Measurements from ENCODE around the gene RNF114. TPM values are rescaled to one million over a fixed set of nuclear protein-coding genes. Genes with fewer than 3 reads are reported as not detected.
"Not testable (repeated sequence)": the region's sequence is repeated elsewhere in the genome, so short reads cannot be mapped to it uniquely, and the experiment has no call there.

RNF114 gene
- total RNA-seq, 2 donors from 2014 or later: 82.4 to 128 TPM

- H3K9me3 ChIP-seq: no peaks in the 10 kb centered on the region
- TF ChIP-seq, protein P1, sequence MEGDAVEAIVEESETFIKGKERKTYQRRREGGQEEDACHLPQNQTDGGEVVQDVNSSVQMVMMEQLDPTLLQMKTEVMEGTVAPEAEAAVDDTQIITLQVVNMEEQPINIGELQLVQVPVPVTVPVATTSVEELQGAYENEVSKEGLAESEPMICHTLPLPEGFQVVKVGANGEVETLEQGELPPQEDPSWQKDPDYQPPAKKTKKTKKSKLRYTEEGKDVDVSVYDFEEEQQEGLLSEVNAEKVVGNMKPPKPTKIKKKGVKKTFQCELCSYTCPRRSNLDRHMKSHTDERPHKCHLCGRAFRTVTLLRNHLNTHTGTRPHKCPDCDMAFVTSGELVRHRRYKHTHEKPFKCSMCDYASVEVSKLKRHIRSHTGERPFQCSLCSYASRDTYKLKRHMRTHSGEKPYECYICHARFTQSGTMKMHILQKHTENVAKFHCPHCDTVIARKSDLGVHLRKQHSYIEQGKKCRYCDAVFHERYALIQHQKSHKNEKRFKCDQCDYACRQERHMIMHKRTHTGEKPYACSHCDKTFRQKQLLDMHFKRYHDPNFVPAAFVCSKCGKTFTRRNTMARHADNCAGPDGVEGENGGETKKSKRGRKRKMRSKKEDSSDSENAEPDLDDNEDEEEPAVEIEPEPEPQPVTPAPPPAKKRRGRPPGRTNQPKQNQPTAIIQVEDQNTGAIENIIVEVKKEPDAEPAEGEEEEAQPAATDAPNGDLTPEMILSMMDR (IDR thresholded peaks at IDR 0.05): no peak
- no peaks in the 10 kb centered on the region for H3K27me3 ChIP-seq (replicated peaks; ENCODE audit: insufficient read depth)
- peaks cover 0 to 2% of the 10 kb centered on the region in 2 donors for H3K4me1 ChIP-seq (ENCODE audit: control insufficient read depth in 1 of 2, low read depth in 2 of 2)
- H3K4me3 ChIP-seq: no peak overlapping the region
- no peak overlapping the region for H3K27ac ChIP-seq
- no peak for DNase-seq (ENCODE audit: low spot score)
- ATAC-seq (ENCODE audit: insufficient number of reproducible peaks, low FRiP score, low read depth): no peak
- H3K36me3 ChIP-seq: peaks cover 45% of the 10 kb centered on the region
These were observed 9.7 kb downstream of the RNF114 start for GRCh38 chr20:49945701-49946477.

DNA sequence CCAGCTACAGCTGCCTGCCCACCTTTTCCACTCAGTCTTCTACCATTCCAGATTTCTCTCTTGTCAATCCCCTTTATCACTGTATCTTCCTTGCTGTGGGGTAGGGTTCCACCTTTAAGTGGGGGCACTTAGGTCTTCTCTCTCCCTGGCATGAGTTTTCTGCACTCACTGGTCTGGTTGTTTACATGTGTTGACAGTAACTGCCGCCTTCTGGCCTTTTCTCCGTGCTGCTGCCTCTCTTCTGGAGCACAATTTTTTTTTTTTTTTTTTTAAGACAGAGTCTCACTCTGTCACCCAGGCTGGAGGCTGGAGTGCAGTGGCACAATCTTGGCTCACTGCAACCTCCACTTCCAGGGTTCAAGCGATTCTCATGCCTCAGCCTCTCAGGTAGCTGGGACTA lies 12.0 kb downstream of the RNF114 start:
- Histone ChIP-seq H3K36me3 (peaks cover 54% of the 10 kb centered on the region), H3K4me1 (ENCODE audit: control insufficient read depth in 1 of 2, low read depth in 2 of 2) (no peaks in the 10 kb centered on the region), H3K4me3 (no peak overlapping the region), H3K9me3 (no peaks in the 10 kb centered on the region), H3K27ac (no peak overlapping the region), H3K27me3 (replicated peaks; ENCODE audit: insufficient read depth) (no peaks in the 10 kb centered on the region)
- TF ChIP-seq, protein P1 (IDR thresholded peaks at IDR 0.05): no peak
- no peak for DNase-seq (ENCODE audit: low spot score)
- ATAC-seq (ENCODE audit: insufficient number of reproducible peaks, low FRiP score, low read depth): no peak

- DNase-seq (ENCODE audit: low spot score) (no peak), ATAC-seq (ENCODE audit: insufficient number of reproducible peaks, low FRiP score, low read depth) (no peak)
- Histone ChIP-seq H3K9me3 (no peaks in the 10 kb centered on the region), H3K27ac (no peak overlapping the region), H3K4me3 (no peak overlapping the region), H3K4me1 (ENCODE audit: control insufficient read depth in 1 of 2, low read depth in 2 of 2) (no peaks in the 10 kb centered on the region), H3K27me3 (replicated peaks; ENCODE audit: insufficient read depth) (no peaks in the 10 kb centered on the region), H3K36me3 (peaks cover 62% of the 10 kb centered on the region)
- TF ChIP-seq, protein P1 (IDR thresholded peaks at IDR 0.05): no peak
These were observed 12.8 kb downstream of the RNF114 start for GRCh38 chr20:49948809-49949507.

DNA sequence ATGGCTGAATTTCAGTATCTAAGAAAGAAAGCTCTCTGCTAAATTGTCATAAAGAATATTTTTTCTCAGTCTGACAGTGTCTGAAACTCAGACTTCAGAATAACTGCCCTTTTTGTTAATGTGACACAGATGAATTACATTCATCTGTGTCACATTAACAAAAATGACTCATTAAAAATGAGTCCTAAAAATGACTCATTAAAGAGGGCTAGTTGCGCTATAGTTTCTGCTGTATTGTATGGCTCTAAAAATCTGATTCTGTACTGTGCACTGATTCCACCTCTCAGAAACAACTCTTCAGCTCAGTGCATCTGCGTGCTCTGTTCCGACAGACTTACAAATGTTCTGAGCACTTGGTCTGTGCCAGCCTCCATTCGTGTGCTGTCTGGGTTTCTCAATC lies 15.0 kb downstream of the RNF114 start:
- ATAC-seq (ENCODE audit: insufficient number of reproducible peaks, low FRiP score, low read depth) (no peak), DNase-seq (ENCODE audit: low spot score) (no peak)
- Histone ChIP-seq H3K4me1 (ENCODE audit: control insufficient read depth in 1 of 2, low read depth in 2 of 2) (no peaks in the 10 kb centered on the region), H3K4me3 (no peak overlapping the region), H3K27ac (no peak overlapping the region), H3K27me3 (replicated peaks; ENCODE audit: insufficient read depth) (no peaks in the 10 kb centered on the region), H3K36me3 (peaks cover 67% of the 10 kb centered on the region), H3K9me3 (no peaks in the 10 kb centered on the region)
- TF ChIP-seq, protein P1 (IDR thresholded peaks at IDR 0.05): no peak

DNA sequence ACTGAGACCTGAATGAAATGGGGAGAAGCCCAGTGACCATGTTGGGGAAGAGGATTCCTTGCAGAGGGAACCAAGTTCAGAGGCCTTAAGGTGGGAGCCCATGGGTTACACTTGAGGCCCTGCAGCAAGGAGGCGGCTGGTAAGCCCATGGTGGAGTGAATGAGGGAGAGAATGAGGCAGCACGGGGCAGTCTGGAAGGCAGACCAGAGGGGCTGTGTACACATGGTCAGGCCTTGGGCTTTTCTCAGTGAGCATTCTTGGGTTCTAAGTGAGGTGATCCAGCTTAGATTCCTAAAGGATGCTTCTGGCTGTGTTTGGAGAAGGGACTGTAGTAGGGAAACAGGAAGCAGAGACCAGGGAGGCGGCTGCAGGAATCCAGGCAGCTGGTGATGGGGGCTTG lies 19.0 kb downstream of the RNF114 start:
- H3K4me3 ChIP-seq: no peak overlapping the region
- H3K4me1 ChIP-seq (ENCODE audit: control insufficient read depth in 1 of 2, low read depth in 2 of 2): no peaks in the 10 kb centered on the region
- H3K27ac ChIP-seq: no peak overlapping the region
- H3K36me3 ChIP-seq: peaks cover 60% of the 10 kb centered on the region
- ATAC-seq (ENCODE audit: insufficient number of reproducible peaks, low FRiP score, low read depth) (no peak), DNase-seq (ENCODE audit: low spot score) (no peak)
- H3K27me3 ChIP-seq (replicated peaks; ENCODE audit: insufficient read depth): no peaks in the 10 kb centered on the region
- no peaks in the 10 kb centered on the region for H3K9me3 ChIP-seq
- TF ChIP-seq, protein P1 (IDR thresholded peaks at IDR 0.05): no peak

DNA sequence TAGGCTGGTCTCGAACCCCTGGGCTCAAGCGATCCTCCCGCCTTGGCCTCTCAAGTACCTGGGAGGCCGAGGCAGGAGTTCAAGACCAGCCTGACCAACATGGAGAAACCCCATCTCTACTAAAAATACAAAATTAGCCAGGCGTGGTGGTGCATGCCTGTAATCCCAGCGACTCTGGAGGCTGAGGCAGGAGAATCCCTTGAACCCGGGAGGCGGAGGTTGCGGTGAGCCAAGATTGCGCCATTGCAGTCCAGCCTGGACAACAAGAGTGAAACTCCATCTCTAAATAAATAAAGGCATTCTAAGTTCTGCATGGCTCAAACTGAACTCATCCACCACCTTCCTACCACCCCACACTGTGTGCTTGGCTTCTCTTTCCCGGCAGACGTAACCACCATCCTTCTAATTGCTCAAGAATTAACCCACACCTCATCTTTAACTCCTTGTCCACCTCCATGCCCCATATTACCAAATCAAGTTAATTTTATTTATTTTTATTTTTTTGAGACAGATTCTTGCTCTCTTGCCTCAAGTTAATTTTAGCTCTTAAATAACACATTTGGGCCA lies 19.7 kb downstream of the RNF114 start:
- peaks cover 53% of the 10 kb centered on the region for H3K36me3 ChIP-seq
- not testable (repeated sequence) for ATAC-seq (ENCODE audit: insufficient number of reproducible peaks, low FRiP score, low read depth); H3K27ac ChIP-seq; H3K9me3 ChIP-seq; DNase-seq (ENCODE audit: low spot score); H3K27me3 ChIP-seq (replicated peaks; ENCODE audit: insufficient read depth); H3K4me3 ChIP-seq; H3K4me1 ChIP-seq (ENCODE audit: control insufficient read depth in 1 of 2, low read depth in 2 of 2)
